ENCODE results near the gene BCAS3. TPM values are rescaled to one million over a fixed set of nuclear protein-coding genes. Genes with fewer than 3 reads are reported as not detected.

Gene BCAS3
- total RNA-seq, 1 experiment from 2014 or later: 11.4 TPM

- Histone ChIP-seq H3K36me3 (replicated peaks; ENCODE audit: control insufficient read depth, insufficient read depth, low read length) (no peaks in the 10 kb centered on the region), H3K27me3 (ENCODE audit: control insufficient read depth, insufficient read depth, low read length) (no peaks in the 10 kb centered on the region), H3K4me3 (ENCODE audit: insufficient read depth, low read depth, low read length) (no peak overlapping the region)
- no peak for DNase-seq
These were observed 641.0 kb downstream of the BCAS3 start for GRCh38 chr17:61318684-61319098.

GRCh38 chr17:61321344-61321743 is 643.7 kb downstream of the BCAS3 start:
- H3K27me3 ChIP-seq (ENCODE audit: control insufficient read depth, insufficient read depth, low read length): no peaks in the 10 kb centered on the region
- DNase-seq: no peak
- H3K36me3 ChIP-seq (replicated peaks; ENCODE audit: control insufficient read depth, insufficient read depth, low read length): no peaks in the 10 kb centered on the region
- no peak overlapping the region for H3K4me3 ChIP-seq (ENCODE audit: insufficient read depth, low read depth, low read length)

GRCh38 chr17:61322325-61323002 is 644.8 kb downstream of the BCAS3 start:
- no peaks in the 10 kb centered on the region for H3K36me3 ChIP-seq (replicated peaks; ENCODE audit: control insufficient read depth, insufficient read depth, low read length)

GRCh38 chr17:61323003-61323908 is 645.6 kb downstream of the BCAS3 start:
- no peak overlapping the region for H3K4me3 ChIP-seq (ENCODE audit: insufficient read depth, low read depth, low read length)
- H3K36me3 ChIP-seq (replicated peaks; ENCODE audit: control insufficient read depth, insufficient read depth, low read length): no peaks in the 10 kb centered on the region
- no peaks in the 10 kb centered on the region for H3K27me3 ChIP-seq (ENCODE audit: control insufficient read depth, insufficient read depth, low read length)
- DNase-seq: no peak

More at GRCh38 chr17:61322325-61323002, 644.8 kb downstream of the BCAS3 start:
- no peak overlapping the region for H3K4me3 ChIP-seq (ENCODE audit: insufficient read depth, low read depth, low read length)
- DNase-seq: no peak
- H3K27me3 ChIP-seq (ENCODE audit: control insufficient read depth, insufficient read depth, low read length): no peaks in the 10 kb centered on the region

- Histone ChIP-seq H3K4me3 (ENCODE audit: insufficient read depth, low read depth, low read length) (no peak overlapping the region), H3K36me3 (replicated peaks; ENCODE audit: control insufficient read depth, insufficient read depth, low read length) (no peaks in the 10 kb centered on the region), H3K27me3 (ENCODE audit: control insufficient read depth, insufficient read depth, low read length) (no peaks in the 10 kb centered on the region)
- DNase-seq: no peak
These were observed 646.5 kb downstream of the BCAS3 start for GRCh38 chr17:61323909-61324868.

GRCh38 chr17:61324950-61325349 is 647.3 kb downstream of the BCAS3 start:
- H3K4me3 ChIP-seq (ENCODE audit: insufficient read depth, low read depth, low read length): no peak overlapping the region
- no peaks in the 10 kb centered on the region for H3K36me3 ChIP-seq (replicated peaks; ENCODE audit: control insufficient read depth, insufficient read depth, low read length)
- H3K27me3 ChIP-seq (ENCODE audit: control insufficient read depth, insufficient read depth, low read length): no peaks in the 10 kb centered on the region
- no peak for DNase-seq

- H3K27me3 ChIP-seq (ENCODE audit: control insufficient read depth, insufficient read depth, low read length): no peaks in the 10 kb centered on the region
- DNase-seq: no peak
- H3K4me3 ChIP-seq (ENCODE audit: insufficient read depth, low read depth, low read length): no peak overlapping the region
- H3K36me3 ChIP-seq (replicated peaks; ENCODE audit: control insufficient read depth, insufficient read depth, low read length): no peaks in the 10 kb centered on the region
These were observed 647.9 kb downstream of the BCAS3 start for GRCh38 chr17:61325382-61326073.

- no peaks in the 10 kb centered on the region for H3K27me3 ChIP-seq (ENCODE audit: control insufficient read depth, insufficient read depth, low read length)
- no peaks in the 10 kb centered on the region for H3K36me3 ChIP-seq (replicated peaks; ENCODE audit: control insufficient read depth, insufficient read depth, low read length)
- H3K4me3 ChIP-seq (ENCODE audit: insufficient read depth, low read depth, low read length): no peak overlapping the region
- DNase-seq: no peak
These were observed 648.7 kb downstream of the BCAS3 start for GRCh38 chr17:61326330-61326729.

- Histone ChIP-seq H3K36me3 (replicated peaks; ENCODE audit: control insufficient read depth, insufficient read depth, low read length) (no peaks in the 10 kb centered on the region), H3K4me3 (ENCODE audit: insufficient read depth, low read depth, low read length) (no peak overlapping the region), H3K27me3 (ENCODE audit: control insufficient read depth, insufficient read depth, low read length) (no peaks in the 10 kb centered on the region)
- DNase-seq: no peak
These were observed 650.7 kb downstream of the BCAS3 start for GRCh38 chr17:61328351-61328750.

- H3K4me3 ChIP-seq (ENCODE audit: insufficient read depth, low read depth, low read length): no peak overlapping the region
- no peaks in the 10 kb centered on the region for H3K27me3 ChIP-seq (ENCODE audit: control insufficient read depth, insufficient read depth, low read length)
- no peak for DNase-seq
- H3K36me3 ChIP-seq (replicated peaks; ENCODE audit: control insufficient read depth, insufficient read depth, low read length): no peaks in the 10 kb centered on the region
These were observed 652.8 kb downstream of the BCAS3 start for GRCh38 chr17:61330174-61331150.

GRCh38 chr17:61331178-61331577 is 653.5 kb downstream of the BCAS3 start:
- no peak overlapping the region for H3K4me3 ChIP-seq (ENCODE audit: insufficient read depth, low read depth, low read length)
- no peaks in the 10 kb centered on the region for H3K27me3 ChIP-seq (ENCODE audit: control insufficient read depth, insufficient read depth, low read length)
- no peaks in the 10 kb centered on the region for H3K36me3 ChIP-seq (replicated peaks; ENCODE audit: control insufficient read depth, insufficient read depth, low read length)
- DNase-seq: no peak

- Histone ChIP-seq H3K4me3 (ENCODE audit: insufficient read depth, low read depth, low read length) (no peak overlapping the region), H3K36me3 (replicated peaks; ENCODE audit: control insufficient read depth, insufficient read depth, low read length) (no peaks in the 10 kb centered on the region), H3K27me3 (ENCODE audit: control insufficient read depth, insufficient read depth, low read length) (no peaks in the 10 kb centered on the region)
- DNase-seq: no peak
These were observed 654.2 kb downstream of the BCAS3 start for GRCh38 chr17:61331886-61332285.

- Histone ChIP-seq H3K4me3 (ENCODE audit: insufficient read depth, low read depth, low read length) (no peak overlapping the region), H3K36me3 (replicated peaks; ENCODE audit: control insufficient read depth, insufficient read depth, low read length) (no peaks in the 10 kb centered on the region), H3K27me3 (ENCODE audit: control insufficient read depth, insufficient read depth, low read length) (no peaks in the 10 kb centered on the region)
- no peak for DNase-seq
These were observed 655.5 kb downstream of the BCAS3 start for GRCh38 chr17:61333136-61333535.
